Fibroblast of lung (primary cell): ENCODE results near the gene SRSF9.
"Not testable (repeated sequence)": the region's sequence is repeated elsewhere in the genome, so short reads cannot be mapped to it uniquely, and the experiment has no call there.

Experiments used
- CTCF ChIP-seq, 2 donors: IDR thresholded peaks in 1 of 2; conservative IDR thresholded peaks in 1 of 2; 1 replicate in 1 of 2; 2 replicates in 1 of 2; pipeline ENCODE4 v1.5.1; 2011 to 2012; ENCODE audit warnings: low read length in 2 of 2, control low read depth in 1 of 2, inconsistent platforms in 1 of 2, low read depth in 1 of 2, mild to moderate bottlenecking in 1 of 2
- EZH2 ChIP-seq: IDR thresholded peaks from 2 replicates; pipeline ENCODE4 v1.5.1; 2012; ENCODE audit warnings: low read length, control low read depth, mild to moderate bottlenecking; ENCODE audit errors: missing control alignments

- not testable (repeated sequence) for TF ChIP-seq CTCF (conservative IDR thresholded peaks at IDR 0.05 in 1 of 2, IDR thresholded peaks at IDR 0.05 in 1 of 2; ENCODE audit: low read depth in 1 of 2, low read length in 2 of 2); EZH2
Observed at GRCh38 chr12:120446844-120447178, 22.7 kb downstream of the SRSF9 start.
